Adrenal gland (tissue), 5 donors: ENCODE measurements around the gene TMEM140.

Source experiments
- CTCF ChIP-seq, 6 experiments: fragments of 450-650 bp in 4 of 6; fragments of 200-600 bp in 2 of 6; sonication (generic) in 1 of 6; IDR thresholded peaks; 1 replicate in 5 of 6; 2 replicates in 1 of 6; pipeline versions ENCODE4 v1.5.1 to v1.8.0; 2016 to 2021; ENCODE audit warnings: antibody characterized with exemption in 6 of 6, mild to moderate bottlenecking in 2 of 6, moderate library complexity in 1 of 6
- POLR2A ChIP-seq, 2 donors: fragments of 450-650 bp; IDR thresholded peaks; one replicate each; pipeline ENCODE4 v1.6.1; 2017; ENCODE audit warnings: antibody characterized with exemption in 2 of 2, mild to moderate bottlenecking in 2 of 2, moderate library complexity in 1 of 2
- donor health status: DM: no; HTN: no; CAD: no.

DNA sequence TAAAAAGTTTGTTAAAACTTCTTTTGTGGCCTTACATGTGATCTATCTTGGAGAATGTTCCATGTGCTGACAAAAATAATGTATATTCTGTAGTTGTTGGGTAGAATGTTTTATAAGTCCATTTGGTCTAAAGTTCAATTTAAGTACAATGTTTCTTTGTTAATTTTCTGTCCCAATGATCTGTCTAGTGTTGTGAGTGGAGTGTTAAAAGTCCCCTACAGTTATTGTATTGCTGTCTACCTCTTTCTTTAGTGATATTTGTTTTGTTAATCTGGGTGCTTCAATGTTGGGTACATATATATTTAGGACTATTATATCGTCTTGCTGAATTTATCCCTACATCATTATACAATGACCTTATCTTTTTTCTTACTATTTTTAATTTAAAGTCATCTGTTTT, 6.9 kb downstream of the TMEM140 start:
- no peak for TF ChIP-seq CTCF (IDR thresholded peaks at IDR 0.05)
- no peak for TF ChIP-seq POLR2A (IDR thresholded peaks at IDR 0.05)
